Measurements from ENCODE around the gene INKA1.
"Not testable (repeated sequence)": the region's sequence is repeated elsewhere in the genome, so short reads cannot be mapped to it uniquely, and the experiment has no call there.

Gene INKA1

DNA sequence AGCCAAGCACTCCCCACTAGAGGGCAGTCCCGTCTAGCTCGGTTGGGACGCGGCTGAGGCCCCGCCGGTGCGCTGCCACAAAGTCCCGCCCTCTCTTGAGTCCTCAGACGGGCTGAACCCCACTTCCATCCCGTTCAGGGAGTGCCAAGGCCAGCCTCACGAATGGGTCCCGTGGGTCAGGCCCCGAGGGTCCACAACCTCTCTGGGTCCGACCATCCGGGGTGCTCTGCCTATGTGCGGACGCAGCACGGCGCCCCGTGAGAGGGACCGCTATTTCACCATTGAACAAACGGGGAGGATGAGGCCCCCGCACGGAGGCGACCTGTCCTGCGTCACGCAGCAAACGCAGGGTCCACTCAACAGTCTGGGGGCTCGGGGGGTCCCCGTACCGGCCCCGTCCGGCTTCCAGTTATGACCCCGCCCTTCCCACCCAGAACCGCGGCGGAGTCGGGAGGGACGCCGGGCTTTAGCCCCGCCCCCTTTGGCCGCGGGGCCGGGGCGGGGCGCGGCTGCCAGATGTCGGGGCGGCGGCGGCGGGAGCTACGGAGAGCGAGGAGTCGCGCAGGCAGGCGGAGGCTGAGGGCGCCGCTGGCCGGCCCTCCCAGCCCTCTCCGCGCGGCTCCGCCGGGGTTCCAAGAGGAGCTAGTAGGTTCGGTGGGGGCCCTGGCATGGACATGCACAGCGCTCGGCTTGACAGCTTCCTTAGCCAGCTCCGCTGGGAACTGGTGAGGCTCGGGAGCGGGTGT lies at the start of gene INKA1:
TSS of gene INKA1 (plus strand) at position 543 of the 746 bp plus-strand sequence. CDS start at position 675, 132 bp downstream.
- DNase-seq (ENCODE audit: low read depth), result peak; percentile 71

DNA sequence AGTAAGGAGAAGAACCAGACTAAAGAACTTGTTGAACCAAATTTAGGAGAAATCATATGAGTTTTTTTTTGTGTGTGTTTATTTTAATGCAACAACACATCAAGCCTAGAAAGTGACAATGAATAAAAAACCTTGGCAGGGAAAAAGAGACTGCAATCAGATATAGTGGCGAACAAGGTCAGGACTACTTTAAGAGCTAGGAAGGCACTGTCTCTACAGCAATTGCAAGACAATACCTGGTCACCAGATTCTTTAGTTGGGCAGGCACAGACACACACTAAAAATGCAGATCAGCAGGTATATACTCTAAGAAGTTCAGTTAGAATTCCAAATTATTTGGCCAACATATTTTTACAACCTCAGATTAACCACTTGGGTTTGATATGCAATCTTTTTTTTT lies 48.5 kb upstream of the INKA1 start:
- no peak for DNase-seq (ENCODE audit: low read depth)

DNA sequence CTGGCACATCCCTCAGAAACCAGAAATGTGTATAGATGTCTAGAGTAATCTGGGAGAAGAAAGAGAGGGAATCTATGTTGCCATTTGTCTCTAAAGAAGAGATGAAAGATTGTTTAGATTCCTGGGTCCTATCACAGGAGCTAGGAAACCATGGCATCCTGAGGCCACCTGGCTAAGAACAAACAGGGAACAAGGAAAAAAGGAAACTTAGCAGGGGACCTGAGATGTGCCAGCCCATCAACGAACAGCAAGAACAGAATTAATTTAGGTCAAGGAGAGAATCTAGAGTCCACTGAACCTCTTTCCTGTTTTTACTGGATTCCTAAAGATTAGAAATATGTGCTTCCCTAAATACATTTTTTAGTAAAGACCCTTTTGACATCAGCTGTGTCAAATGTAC lies 47.0 kb upstream of the INKA1 start:
- no peak for DNase-seq (ENCODE audit: low read depth)

DNA sequence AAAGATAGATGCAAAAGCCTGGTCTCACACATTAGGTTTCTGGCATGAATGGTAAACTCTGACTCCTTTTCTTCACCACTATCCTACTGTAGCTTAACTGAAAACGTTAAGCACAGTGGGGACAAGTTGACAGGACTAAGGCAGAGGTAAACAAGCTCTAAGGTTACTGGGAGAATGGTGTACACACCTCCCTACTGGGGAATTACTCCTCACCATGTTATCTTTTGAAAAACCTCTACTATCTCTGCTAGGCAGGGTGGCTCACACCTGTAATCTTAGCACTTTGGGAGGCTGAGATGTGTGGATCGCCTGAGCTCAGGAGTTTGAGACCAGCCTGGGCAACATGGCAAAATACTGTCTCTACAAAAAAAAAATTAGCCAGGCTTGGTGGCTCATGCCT lies 45.9 kb upstream of the INKA1 start:
- no peak for DNase-seq (ENCODE audit: low read depth)

DNA sequence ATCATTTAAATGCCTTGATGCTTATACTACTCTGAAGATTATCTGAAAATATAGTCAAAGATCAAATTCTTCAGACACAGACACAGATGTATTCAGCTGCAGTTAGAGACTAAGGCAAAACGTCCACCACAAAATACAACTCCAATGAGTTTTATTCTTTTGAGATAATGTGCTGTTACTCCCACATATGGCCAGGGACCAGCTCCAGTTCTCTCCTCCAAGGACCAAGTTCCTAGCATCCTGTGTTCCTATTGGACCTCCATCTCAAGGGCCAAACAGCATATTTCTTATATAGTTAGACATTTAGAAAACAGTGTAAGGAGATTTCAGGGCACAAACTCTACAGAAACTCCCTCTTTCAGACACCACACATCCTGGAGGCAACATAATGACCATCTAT lies 43.8 kb upstream of the INKA1 start:
- DNase-seq (ENCODE audit: low read depth), result no peak

DNA sequence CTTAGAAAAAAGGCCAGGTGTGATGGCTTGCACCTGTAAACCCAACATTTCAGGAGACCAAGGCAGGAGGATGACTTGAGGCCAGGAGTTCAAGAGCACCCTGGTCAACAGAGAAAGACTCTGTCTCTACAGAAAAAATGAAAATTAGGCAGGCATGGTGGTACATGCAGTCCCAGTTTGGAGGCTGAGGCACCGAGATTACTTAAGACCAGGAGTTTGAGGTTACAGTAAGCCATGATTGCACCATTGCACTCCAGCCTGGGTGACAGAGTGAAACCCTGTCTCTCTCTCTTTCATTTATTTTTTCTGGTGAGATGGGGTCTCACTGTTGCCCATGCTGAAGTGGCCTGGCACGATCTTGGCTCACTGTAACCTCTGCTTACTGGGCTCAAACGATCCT lies 41.4 kb upstream of the INKA1 start:
- no peak for DNase-seq (ENCODE audit: low read depth)

DNA sequence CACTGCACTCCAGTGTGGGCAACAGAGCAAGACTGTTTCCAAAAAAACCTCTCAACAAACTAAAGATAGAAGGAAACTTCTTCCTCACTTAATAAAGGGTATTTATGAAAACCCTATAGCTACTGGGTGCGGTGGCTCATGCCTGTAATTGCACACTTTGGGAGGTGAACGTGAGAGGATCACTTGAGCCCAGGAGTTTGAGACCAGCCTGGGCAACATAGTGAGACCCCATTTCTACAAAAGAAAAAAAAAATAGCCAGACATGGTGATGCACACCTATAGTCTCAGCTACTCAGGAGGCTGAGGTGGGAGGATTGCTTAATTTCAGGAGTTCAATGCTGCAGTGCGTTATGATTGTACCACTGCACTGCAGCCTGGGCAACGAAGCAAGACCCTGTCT lies 39.1 kb upstream of the INKA1 start:
- no peak for DNase-seq (ENCODE audit: low read depth)

DNA sequence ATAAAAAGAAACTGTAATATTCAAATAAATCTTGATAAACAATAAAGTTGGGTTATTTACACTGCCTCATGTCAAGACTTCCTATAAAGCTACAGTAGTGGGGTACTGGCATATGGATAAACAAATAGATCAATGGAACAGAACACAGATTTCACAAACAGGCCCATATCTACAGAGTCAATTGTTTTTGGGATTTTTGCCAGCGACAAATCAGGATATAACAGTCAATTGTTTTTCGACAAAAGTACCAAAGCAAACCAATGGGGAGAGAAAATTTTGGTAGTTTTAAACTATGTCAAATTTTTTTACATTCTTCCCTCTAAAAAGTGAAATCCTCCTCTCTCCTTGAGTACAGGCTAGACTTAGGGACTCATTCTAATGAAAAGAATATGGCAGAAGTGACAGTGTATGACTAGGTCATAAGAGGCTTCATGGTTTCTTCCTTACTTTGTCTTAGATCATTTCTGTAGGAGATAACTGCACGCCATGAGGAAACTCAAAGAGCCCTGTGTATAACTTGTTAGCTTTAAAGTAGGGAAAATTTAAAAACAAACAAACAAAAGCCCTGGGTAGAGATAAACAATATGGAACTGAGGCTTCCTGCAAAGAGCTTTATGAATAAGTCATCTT lies 33.7 kb upstream of the INKA1 start:
- DNase-seq (ENCODE audit: low read depth), result no peak

DNA sequence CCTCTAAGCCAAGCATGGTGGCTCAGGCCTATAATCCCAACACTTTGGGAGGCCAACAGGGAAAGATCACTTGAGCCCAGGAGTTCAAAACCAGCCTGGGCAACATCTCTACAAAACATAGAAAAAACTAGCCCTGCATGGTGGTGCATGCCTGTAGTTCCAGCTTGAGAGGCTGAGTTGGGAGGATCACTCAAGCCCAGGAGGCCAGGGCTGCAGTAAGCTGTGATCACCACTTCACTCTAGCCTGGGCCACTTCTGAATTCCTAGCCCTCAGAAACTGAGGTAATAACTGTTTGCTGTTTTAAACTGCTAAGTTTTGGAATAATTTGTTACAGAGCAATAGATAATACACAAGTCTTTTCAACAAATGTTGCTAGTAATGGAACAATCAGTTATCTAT lies 33.1 kb upstream of the INKA1 start:
- DNase-seq (ENCODE audit: low read depth), result no peak

DNA sequence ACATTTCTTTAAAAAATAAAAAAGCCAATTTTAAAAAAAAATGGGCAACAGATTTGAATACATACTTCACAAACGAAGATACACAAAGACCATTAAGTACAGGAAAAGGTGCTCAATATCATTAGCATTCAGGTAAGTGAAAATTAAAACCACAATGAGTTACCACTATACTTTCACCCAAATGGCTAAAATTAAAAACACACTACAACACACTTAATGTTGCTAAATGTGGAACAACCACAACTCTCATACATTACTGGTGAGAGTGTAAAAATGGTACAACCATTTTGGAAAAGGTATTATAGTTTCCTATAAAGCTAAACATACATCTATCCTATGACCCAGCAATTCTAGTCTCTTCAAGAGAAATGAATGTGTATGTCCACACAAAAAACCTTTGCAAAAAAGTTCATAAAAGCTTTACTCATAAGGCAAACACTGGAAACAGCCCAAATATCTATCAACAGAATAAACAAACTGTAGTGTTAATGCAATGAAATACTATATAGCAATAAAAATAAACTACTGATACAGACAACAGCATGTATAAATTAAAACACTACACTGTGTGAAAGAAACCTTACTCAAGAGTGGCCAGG lies 31.6 kb upstream of the INKA1 start:
- DNase-seq (ENCODE audit: low read depth), result no peak

DNA sequence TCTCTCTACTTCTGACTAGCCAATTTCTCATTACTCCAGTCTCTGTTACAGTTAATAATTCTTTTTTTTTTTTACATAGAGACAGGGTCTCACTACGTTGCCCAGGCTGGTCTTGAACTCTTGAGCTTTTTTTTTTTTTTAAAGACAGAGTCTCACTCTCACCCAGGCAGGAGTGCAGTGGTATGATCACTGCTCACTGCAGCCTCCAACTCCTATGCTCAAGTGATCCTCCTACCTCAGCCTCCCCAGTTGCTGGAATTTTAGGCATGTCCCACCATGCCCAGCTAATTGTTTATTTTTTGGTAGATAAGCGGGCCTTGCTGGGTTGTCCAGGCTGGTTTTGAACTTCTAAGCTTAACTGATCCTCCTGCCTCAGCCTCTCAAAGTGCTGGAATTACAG lies 30.4 kb upstream of the INKA1 start:
- no peak for DNase-seq (ENCODE audit: low read depth)

DNA sequence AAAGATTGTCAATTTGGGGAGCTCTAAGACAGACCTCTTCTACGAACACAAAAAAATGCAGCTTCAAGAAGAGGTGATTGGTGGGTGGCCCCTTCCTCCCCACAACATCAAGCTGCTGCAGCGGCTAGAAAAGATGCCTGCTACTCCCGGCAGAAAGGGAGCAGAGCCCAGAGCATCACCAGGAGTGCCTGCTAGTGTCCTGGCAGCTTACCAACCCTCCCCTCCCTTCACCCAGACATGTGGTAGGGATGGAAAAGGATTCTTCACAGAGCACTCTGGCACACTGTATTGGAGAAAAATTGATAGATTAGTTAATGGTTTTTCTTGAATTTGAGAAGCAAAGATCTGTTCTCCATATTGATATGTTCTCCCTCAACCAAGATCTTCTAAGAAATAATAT lies 27.5 kb upstream of the INKA1 start:
- no peak for DNase-seq (ENCODE audit: low read depth)

DNA sequence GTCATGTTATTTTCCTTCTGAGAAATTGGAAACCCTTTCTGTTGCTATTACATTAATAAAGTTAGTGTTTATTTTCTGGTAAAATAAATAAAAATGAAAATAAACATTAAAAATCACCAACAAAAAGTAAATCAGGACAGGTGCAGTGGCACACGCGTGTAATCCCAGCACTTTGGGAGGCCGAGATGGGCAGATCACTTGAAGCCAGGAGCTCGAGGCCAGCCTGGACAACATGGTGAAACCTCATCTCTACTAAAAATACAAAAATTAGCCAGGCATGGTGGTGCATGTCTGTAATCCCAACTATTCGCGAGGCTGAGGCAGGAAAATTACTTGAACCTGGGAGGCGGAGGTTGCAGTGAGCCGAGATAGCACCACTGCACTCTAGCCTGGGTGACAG lies 27.0 kb upstream of the INKA1 start:
- DNase-seq (ENCODE audit: low read depth), result not testable (repeated sequence)

DNA sequence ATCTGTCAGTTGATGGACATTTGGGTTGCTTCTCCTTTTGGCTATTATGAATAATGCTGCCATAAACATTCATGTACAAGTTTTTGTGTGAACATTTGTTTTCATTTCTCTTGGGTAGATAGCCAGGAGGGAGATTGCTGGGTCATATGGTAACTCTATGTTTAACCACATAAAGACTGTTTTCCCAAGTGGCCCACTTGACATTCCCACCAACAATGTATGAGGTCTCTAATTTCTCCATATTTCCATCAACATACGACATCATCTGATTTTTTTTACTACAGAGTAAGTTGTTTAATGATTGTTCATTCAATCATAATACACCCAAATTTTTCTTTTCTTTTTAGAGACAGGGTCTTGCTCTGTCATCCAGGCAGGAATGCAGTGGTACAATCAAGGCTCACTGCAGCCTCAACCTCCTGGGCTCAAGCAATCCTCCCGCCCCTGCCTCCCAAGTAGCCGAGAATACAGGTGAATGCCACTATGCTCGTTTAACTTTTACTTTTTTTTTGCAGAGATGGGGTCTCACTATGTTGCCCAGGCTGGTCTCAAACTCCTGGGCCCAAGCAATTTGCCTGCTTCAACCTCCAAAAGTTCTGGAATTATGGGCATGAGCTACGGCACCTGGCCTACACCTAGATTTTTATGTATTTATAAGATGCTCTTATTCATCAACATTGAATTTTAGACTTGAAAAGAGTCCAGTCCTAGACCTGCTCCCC lies 23.5 kb upstream of the INKA1 start:
- no peak for DNase-seq (ENCODE audit: low read depth)

DNA sequence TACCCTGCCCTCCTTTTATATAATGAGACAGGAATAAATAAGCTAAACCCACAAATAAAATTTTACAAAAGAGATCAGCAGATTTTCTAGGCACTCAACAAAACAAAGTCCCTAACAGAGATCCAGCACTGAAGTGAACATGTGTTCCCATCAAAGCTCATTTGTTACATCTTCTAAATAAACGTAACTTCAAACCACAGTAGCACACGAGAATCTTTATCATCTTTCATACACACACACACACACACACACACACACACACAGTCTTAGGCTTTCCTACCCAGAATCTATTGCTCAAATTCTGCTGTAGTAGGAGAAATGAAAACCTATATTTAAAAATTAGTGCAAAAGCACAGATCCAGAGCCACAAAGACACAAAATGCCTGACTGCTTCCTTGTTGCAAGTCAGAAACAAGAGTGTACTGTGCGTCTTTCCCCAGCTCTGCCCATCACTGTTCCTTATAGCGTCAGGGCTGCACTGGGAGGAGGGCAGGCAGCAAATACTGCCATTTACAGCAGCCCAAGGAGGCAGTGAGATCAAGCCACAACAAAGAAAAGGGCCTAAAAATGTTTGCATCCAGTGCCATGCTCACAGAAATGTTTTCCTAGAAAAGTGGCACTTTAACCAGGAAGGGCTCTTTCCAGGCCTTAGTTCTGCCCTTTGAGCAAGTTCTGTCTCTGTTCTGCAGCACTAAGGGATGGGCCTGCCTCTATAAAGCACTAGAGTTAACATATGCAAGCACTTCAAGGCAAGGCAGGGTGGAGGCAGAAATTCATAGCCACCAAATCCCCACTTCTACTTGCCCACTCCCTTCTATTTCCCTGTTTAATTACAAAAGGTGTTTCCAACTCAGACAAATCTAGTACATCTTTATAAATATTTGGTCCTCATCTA lies 22.7 kb upstream of the INKA1 start:
- DNase-seq (ENCODE audit: low read depth), result no peak

DNA sequence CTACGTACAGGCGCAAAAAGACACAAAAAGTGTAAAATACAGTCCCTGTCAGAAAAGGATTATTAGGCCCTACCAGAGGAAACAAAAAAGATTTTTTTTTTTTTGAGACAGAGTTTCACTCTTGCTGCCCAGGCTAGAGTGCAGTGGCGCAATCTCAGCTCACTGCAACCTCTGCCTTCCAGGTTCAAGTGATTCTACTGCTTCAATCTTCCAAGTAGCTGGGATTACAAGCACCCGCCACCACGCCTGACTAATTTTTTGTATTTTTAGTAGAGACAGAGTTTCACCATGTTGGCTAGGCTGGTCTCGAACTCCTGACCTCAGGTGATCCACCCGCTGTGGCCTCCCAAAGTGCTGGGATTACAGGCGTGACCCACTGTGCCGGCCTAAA lies 22.1 kb upstream of the INKA1 start:
- not testable (repeated sequence) for DNase-seq (ENCODE audit: low read depth)

DNA sequence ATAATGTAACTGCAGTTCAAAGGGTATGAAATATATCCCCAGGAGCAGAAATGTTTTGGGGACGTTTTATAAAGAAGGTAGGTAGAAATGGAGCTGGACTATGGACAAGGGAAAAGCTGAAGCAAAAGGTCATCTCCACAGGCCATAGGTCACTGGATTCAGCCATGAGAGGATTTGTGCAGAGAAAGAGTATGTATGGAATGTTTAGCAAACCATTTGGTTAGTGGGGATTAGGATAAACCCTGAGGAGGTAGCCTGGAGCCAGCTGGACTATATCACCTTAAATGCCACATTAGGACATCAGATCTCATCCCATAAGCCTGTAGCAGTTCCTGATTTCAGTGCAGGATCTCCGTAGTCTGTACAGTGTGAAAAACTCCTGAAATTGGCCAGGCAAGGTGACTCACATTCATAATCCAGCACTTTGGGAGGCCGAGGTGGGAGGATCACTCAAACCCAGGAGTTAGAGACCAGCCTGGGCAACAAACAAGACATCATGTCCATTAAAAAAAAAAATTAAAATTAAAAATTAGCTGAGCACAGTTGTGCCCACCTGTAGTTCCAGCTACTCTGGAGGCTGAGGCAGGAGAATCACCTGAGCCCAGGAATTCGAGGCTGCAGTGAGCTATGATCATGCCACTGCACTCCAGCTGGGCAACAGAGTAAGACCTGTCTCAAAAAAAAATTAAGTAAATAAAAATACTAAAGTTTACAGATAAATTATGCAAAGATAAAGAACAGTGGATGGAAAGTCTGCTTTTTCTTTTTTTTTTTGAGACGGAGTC lies 21.5 kb upstream of the INKA1 start:
- no peak for DNase-seq (ENCODE audit: low read depth)

DNA sequence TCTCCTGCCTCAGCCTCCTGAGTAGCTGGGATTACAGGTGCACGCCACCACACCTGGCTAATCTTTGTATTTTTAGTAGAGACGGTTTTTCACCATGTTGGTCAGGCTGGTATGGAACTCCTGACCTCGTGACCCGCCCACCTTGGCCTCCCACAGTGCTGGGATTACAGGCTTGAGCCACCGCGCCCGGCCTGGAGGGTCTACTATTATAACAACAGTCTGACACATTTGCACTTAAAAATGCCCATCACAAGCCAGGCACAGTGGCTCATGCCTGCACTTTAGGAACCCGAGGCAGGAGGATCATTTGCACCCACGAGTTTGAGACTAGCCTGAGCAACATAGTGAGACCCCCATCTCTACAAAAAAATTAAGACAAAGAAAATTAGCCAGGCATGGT lies 20.8 kb upstream of the INKA1 start:
- DNase-seq (ENCODE audit: low read depth), result not testable (repeated sequence)

DNA sequence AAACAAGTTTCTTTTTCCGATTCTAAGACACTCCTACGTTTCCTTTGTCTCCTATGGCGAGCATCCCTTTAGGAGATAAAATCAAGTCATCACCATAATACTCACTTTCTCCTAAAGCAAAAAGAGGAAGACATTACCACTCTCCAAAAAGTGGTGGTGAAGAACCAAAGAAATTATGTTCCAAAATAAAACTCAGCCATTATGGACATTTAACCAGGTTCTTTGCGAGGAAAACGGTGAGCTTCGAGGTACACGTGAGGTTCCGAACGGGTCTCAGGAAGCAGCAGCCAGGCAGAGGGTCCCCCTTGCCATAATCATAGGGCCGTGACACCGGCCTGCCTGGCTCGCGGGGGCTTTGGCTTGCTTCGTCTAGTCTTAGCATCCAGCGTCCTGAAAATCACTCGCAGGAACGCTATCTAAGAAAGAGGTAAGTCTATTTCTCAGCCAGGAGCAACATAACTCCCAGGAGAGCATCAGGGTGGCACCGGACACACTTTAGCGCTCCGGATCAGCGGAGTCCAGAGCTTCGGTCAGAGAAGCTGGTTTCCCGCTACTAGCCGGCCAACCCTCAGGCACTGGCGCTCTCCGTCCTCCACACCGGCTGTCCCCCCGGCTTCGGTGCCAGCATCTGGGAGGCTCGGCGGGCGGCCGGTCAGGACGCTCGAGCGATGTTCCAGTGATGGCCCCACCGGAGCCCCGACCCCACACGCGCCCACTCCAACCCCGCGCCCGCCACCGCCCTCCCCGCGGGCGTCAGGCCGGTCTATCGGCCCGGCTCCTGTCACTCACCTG lies 17.3 kb upstream of the INKA1 start:
- DNase-seq (ENCODE audit: low read depth), result no peak
